ENCODE measurements around the gene POLN. TPM values are rescaled to one million over a fixed set of nuclear protein-coding genes. Genes with fewer than 3 reads are reported as not detected.

Gene POLN
- total RNA-seq, 1 experiment from 2014 or later = 0.85 TPM

DNA sequence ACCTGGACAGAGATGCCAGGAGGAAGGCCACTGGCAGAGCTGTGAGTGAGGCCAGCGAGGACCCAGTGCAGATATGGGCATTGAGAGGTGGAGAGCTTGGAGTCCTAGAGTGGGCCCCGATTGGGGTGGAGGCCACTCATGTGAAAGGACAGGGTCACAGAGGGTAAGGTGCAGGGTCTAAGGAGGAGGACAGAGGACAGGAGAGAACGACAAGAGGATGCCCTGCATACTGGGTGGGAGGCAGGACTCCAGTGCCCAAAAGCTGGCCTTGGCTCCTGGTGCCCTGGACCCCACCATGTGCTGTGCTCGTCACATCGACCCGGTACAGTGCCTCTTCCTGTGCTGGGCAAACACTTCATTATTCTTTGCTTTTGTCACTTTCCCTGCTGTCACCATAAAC is 116.1 kb downstream of the POLN start:
- no peak for DNase-seq (ENCODE audit: low read depth, low spot score)
- in situ Hi-C loops (cut with HindIII; ENCODE audit: low pct_unique_long_range_greater_than_20kb, low sequenced_read_pairs) = no loop called here

DNA sequence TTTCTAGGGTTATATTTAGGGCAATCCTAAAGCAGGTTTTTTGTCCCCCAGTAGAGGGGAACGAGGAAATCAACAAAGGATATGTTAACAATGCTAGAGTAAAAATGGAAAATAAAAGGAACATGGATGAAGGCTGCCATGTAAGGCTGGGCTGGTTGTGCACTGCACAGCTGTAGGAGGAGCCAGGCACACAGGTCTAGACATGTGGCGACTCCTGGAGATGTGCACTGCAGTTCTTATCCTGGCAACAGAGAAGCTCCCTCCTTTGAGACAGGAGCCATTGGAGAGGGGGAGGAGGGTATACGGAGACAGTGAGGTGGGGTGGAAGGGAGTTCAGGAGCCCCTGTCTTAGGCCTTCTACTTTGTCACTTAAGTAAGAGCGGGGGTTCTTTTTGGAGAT is 116.9 kb downstream of the POLN start:
- in situ Hi-C loops (cut with HindIII; ENCODE audit: low pct_unique_long_range_greater_than_20kb, low sequenced_read_pairs) = no loop called here

GRCh38 chr4:2116687-2117400 is 125.1 kb downstream of the POLN start:
- in situ Hi-C loops (cut with HindIII; ENCODE audit: low pct_unique_long_range_greater_than_20kb, low sequenced_read_pairs) = no loop called here
- no peak for DNase-seq (ENCODE audit: low read depth, low spot score)

More for the DNA sequence above, 116.9 kb downstream of the POLN start:
- no peak for DNase-seq (ENCODE audit: low read depth, low spot score)

GRCh38 chr4:2105559-2105958 is 136.4 kb downstream of the POLN start:
- DNase-seq (ENCODE audit: low read depth, low spot score) = no peak
- in situ Hi-C loops (cut with HindIII; ENCODE audit: low pct_unique_long_range_greater_than_20kb, low sequenced_read_pairs) = no loop called here

- in situ Hi-C loops (cut with HindIII; ENCODE audit: low pct_unique_long_range_greater_than_20kb, low sequenced_read_pairs) = no loop called here
Observed at GRCh38 chr4:2104556-2105345, 137.2 kb downstream of the POLN start.

GRCh38 chr4:2103843-2104547 is 137.9 kb downstream of the POLN start:
- no peak for DNase-seq (ENCODE audit: low read depth, low spot score)
- in situ Hi-C loops (cut with HindIII; ENCODE audit: low pct_unique_long_range_greater_than_20kb, low sequenced_read_pairs) = no loop called here

More at GRCh38 chr4:2104556-2105345, 137.2 kb downstream of the POLN start:
- DNase-seq (ENCODE audit: low read depth, low spot score) = no peak

GRCh38 chr4:2103127-2103842 is 138.6 kb downstream of the POLN start:
- in situ Hi-C loops (cut with HindIII; ENCODE audit: low pct_unique_long_range_greater_than_20kb, low sequenced_read_pairs) = no loop called here
- DNase-seq (ENCODE audit: low read depth, low spot score) = no peak

DNA sequence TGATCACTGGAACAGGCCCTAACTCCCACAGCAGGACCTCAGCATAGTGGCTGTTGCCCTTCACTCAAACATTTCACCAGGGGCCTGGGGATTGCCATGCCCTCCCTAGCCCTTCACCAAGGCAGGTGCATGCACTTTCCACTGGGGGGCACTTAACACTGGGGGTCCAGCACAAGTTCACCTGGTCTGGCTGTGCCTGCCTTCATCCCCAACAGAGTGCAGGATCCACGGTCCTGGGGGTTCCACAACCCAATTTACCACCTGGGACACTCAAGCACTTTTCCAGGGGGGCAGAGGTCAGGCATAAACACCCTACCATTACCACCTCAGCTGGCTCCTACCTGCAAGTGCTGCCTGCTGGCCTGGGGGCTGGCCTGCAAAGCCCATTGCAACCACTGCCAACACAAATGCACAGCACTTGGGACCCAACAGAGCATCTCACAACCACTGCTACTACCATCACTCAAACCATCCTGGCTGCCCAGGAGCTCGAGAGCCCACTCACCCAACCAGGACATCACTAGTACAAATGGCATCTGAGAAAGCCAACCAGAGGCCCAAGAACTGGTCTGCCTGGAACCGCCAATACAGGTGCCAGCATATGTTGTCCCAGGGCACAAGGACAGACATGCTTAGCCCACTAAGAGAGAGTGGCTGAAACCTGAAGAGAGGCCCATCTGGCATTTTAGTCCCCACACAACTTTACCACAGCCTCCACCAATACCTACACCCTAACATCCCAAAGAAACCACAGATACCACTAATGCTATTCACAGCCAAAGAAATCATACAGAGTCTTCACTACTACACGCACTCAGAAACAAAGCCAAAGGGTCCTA is 139.7 kb downstream of the POLN start:
- DNase-seq (ENCODE audit: low read depth, low spot score) = no peak
- in situ Hi-C loops (cut with HindIII; ENCODE audit: low pct_unique_long_range_greater_than_20kb, low sequenced_read_pairs) = no loop called here

GRCh38 chr4:2101346-2102044 is 140.4 kb downstream of the POLN start:
- no peak for DNase-seq (ENCODE audit: low read depth, low spot score)
- in situ Hi-C loops (cut with HindIII; ENCODE audit: low pct_unique_long_range_greater_than_20kb, low sequenced_read_pairs) = no loop called here

GRCh38 chr4:2096073-2096609 is 145.8 kb downstream of the POLN start:
- DNase-seq (ENCODE audit: low read depth, low spot score) = no peak
- in situ Hi-C loops (cut with HindIII; ENCODE audit: low pct_unique_long_range_greater_than_20kb, low sequenced_read_pairs) = no loop called here

GRCh38 chr4:2095236-2096072 is 146.5 kb downstream of the POLN start:
- in situ Hi-C loops (cut with HindIII; ENCODE audit: low pct_unique_long_range_greater_than_20kb, low sequenced_read_pairs) = no loop called here
- DNase-seq (ENCODE audit: low read depth, low spot score) = no peak

GRCh38 chr4:2094545-2094944 is 147.4 kb downstream of the POLN start:
- DNase-seq (ENCODE audit: low read depth, low spot score) = no peak
- in situ Hi-C loops (cut with HindIII; ENCODE audit: low pct_unique_long_range_greater_than_20kb, low sequenced_read_pairs) = no loop called here

- no peak for DNase-seq (ENCODE audit: low read depth, low spot score)
- in situ Hi-C loops (cut with HindIII; ENCODE audit: low pct_unique_long_range_greater_than_20kb, low sequenced_read_pairs) = no loop called here
Observed at GRCh38 chr4:2093265-2093664, 148.7 kb downstream of the POLN start.

GRCh38 chr4:2092669-2093053 is 149.3 kb downstream of the POLN start:
- no peak for DNase-seq (ENCODE audit: low read depth, low spot score)
- in situ Hi-C loops (cut with HindIII; ENCODE audit: low pct_unique_long_range_greater_than_20kb, low sequenced_read_pairs) = no loop called here

- in situ Hi-C loops (cut with HindIII; ENCODE audit: low pct_unique_long_range_greater_than_20kb, low sequenced_read_pairs) = no loop called here
- DNase-seq (ENCODE audit: low read depth, low spot score) = no peak
Observed at GRCh38 chr4:2091990-2092668, 149.8 kb downstream of the POLN start.
